K562 (cell line): ENCODE data around the gene CDT1. TPM values are rescaled to one million over a fixed set of nuclear protein-coding genes. Genes with fewer than 3 reads are reported as not detected.

ENCODE experiments used
- ATF4 ChIP-seq: fragments of 450-650 bp; formaldehyde crosslinking; IDR thresholded peaks from 2 replicates; pipeline ENCODE4 v1.4.0; 2022; ENCODE audit warnings: mild to moderate bottlenecking, moderate library complexity
- CAMTA2 ChIP-seq: fragments of 250-450 bp; sonication (Bioruptor Pico); conservative IDR thresholded peaks from 2 replicates; pipeline ENCODE4 v1.5.1; 2022
- CC2D1A ChIP-seq: fragments of 450-650 bp; IDR thresholded peaks from 2 replicates; pipeline ENCODE4 v1.6.1; 2017; ENCODE audit warnings: mild to moderate bottlenecking
- ETV6 ChIP-seq, 3 experiments: fragments of 150-350 bp in 1 of 3; sonication (generic) in 1 of 3; formaldehyde crosslinking in 1 of 3; IDR thresholded peaks; 2 replicates each; pipeline versions ENCODE4 v1.6.1 to v1.8.0; 2014 to 2022; ENCODE audit warnings: borderline replicate concordance in 2 of 3, low read depth in 2 of 3, antibody characterized with exemption in 1 of 3, low read length in 1 of 3, mild to moderate bottlenecking in 1 of 3, missing genetic modification reagents in 1 of 3
- HMGN3 ChIP-seq: IDR thresholded peaks from 2 replicates; pipeline ENCODE4 v1.6.1; 2011; ENCODE audit warnings: borderline replicate concordance, low read depth, mild to moderate bottlenecking, mixed read lengths, low read length; ENCODE audit not compliant: insufficient read length; ENCODE audit errors: extremely low read depth
- HNRNPUL1 ChIP-seq: fragments of 200-400 bp; formaldehyde crosslinking; IDR thresholded peaks from 2 replicates; pipeline ENCODE4 v1.6.1; 2017; ENCODE audit warnings: low read length
- KLF1 ChIP-seq: fragments of 450-650 bp; IDR thresholded peaks from 2 replicates; pipeline ENCODE4 v1.6.1; 2016; ENCODE audit warnings: missing genetic modification characterization, missing compliant biosample characterization
- KLF16 ChIP-seq: IDR thresholded peaks from 2 replicates; pipeline ENCODE4 v1.6.1; 2016; ENCODE audit warnings: antibody characterized with exemption
- MTA3 ChIP-seq: fragments of 450-650 bp; formaldehyde crosslinking; IDR thresholded peaks from 2 replicates; pipeline ENCODE4 v1.6.1; 2017; ENCODE audit warnings: mild to moderate bottlenecking, borderline replicate concordance
- MTF1 ChIP-seq: fragments of 250-450 bp; sonication (Bioruptor Pico); IDR thresholded peaks from 2 replicates; pipeline ENCODE4 v1.9.0; 2021; ENCODE audit warnings: moderate library complexity, mild to moderate bottlenecking, inconsistent platforms, borderline replicate concordance
- MYBL2 ChIP-seq, 2 experiments: fragments of 450-650 bp in 1 of 2; sonication (generic) in 1 of 2; formaldehyde crosslinking in 1 of 2; IDR thresholded peaks; 2 replicates each; pipeline versions ENCODE4 v1.6.1 to v1.8.1; 2017 to 2022; ENCODE audit warnings: borderline replicate concordance in 1 of 2, inconsistent platforms in 1 of 2, low read depth in 1 of 2, mild to moderate bottlenecking in 1 of 2, missing genetic modification reagents in 1 of 2, moderate library complexity in 1 of 2
- NCOR1 ChIP-seq: fragments of 450-650 bp; IDR thresholded peaks from 2 replicates; pipeline ENCODE4 v1.6.1; 2016; ENCODE audit warnings: mild to moderate bottlenecking, moderate library complexity
- POLR2H ChIP-seq: IDR thresholded peaks from 2 replicates; pipeline ENCODE4 v1.6.1; 2016; ENCODE audit warnings: missing genetic modification characterization, low read depth, mild to moderate bottlenecking, control low read depth, missing compliant biosample characterization, moderate library complexity
- PPARD ChIP-seq: fragments of 250-450 bp; sonication (Bioruptor Pico); IDR thresholded peaks from 2 replicates; pipeline ENCODE4 v1.8.0; 2022; ENCODE audit warnings: inconsistent platforms, mild to moderate bottlenecking, moderate library complexity
- PRMT5 ChIP-seq: sonication (generic); formaldehyde crosslinking; IDR thresholded peaks from 2 replicates; pipeline ENCODE4 v1.5.0; 2020; ENCODE audit warnings: missing genetic modification reagents
- PTBP1 ChIP-seq: fragments of 200-400 bp; formaldehyde crosslinking; IDR thresholded peaks from 2 replicates; pipeline ENCODE4 v1.6.1; 2017; ENCODE audit warnings: low read depth, low read length
- RFX5 ChIP-seq: IDR thresholded peaks from 2 replicates; pipeline ENCODE4 v1.6.1; 2011; ENCODE audit warnings: low read depth, mild to moderate bottlenecking, improper control_type of control experiment, low read length
- SPI1 ChIP-seq: IDR thresholded peaks from 2 replicates; pipeline ENCODE4 v1.6.1; 2011; ENCODE audit warnings: low read depth, low read length, control low read depth, borderline replicate concordance
- SRSF9 ChIP-seq: fragments of 200-400 bp; formaldehyde crosslinking; IDR thresholded peaks from 2 replicates; pipeline ENCODE4 v1.6.1; 2017; ENCODE audit warnings: low read depth, low read length, borderline replicate concordance
- TBP ChIP-seq: optimal IDR thresholded peaks from 2 replicates; pipeline ENCODE3; 2011; ENCODE audit warnings: low read depth, low read length, improper control_type of control experiment
- ZC3H11A ChIP-seq: IDR thresholded peaks from 2 replicates; pipeline ENCODE4 v1.6.1; 2012; ENCODE audit warnings: low read depth, low read length, improper control_type of control experiment
- ZC3H4 ChIP-seq: sonication (generic); formaldehyde crosslinking; IDR thresholded peaks from 2 replicates; pipeline ENCODE4 v1.9.0; 2021; ENCODE audit warnings: missing genetic modification reagents, borderline replicate concordance
- ZNF124 ChIP-seq: sonication (generic); formaldehyde crosslinking; IDR thresholded peaks from 2 replicates; pipeline ENCODE4 v1.8.1; 2022; ENCODE audit warnings: missing genetic modification reagents
- ZNF398 ChIP-seq: fragments of 250-450 bp; sonication (Bioruptor Pico); IDR thresholded peaks from 2 replicates; pipeline ENCODE4 v1.8.0; 2021; ENCODE audit warnings: moderate library complexity, mild to moderate bottlenecking, inconsistent platforms
- polyA plus RNA-seq, 8 experiments: library from polyadenylated mRNA; depleted of rRNA in 4 of 8; stranded (reverse) in 5 of 8; unstranded in 3 of 8; fragments of >200 nt; fragmentation: Nextera tagmentation in 2 of 8; fragmentation: Illumina TruSeq in 1 of 8; extraction: Ambion mirVana in 2 of 8; extraction: Trizol in 1 of 8; gene quantifications; 2 replicates each; pipeline versions ENCODE4 v1.2.1 to v1.2.3, GENCODE V29; 2011 to 2014; ENCODE audit warnings: inconsistent platforms in 1 of 8, missing spikeins in 1 of 8
- total RNA-seq, 7 experiments: library from RNA; depleted of rRNA in 6 of 7; stranded (reverse); fragments of >200 nt in 6 of 7; fragmentation: Illumina TruSeq in 2 of 7; extraction: Trizol in 2 of 7; gene quantifications; 2 replicates each; pipeline versions ENCODE4 v1.2.1 to v1.2.3, GENCODE V29; 2011 to 2021; ENCODE audit warnings: low replicate concordance in 1 of 7

CDT1 gene
- total and polyA plus RNA-seq, 9 of the 15 experiments (the other 6 are each of a cell fraction or from before 2014, with no cell fraction given) = 0.92 to 178 (median 14.2) TPM

- TF ChIP-seq HMGN3 = peak; percentile 32
- no peak for TF ChIP-seq TBP
- TF ChIP-seq ZNF124 (CRISPR knock-in tag) = no peak
- no peak for TF ChIP-seq CC2D1A
- no peak for TF ChIP-seq SPI1
- no peak for TF ChIP-seq PTBP1
- no peak for TF ChIP-seq ZC3H11A
- no peak for TF ChIP-seq RFX5
- TF ChIP-seq MTF1 (CRISPR knock-in tag) = no peak
- no peak for TF ChIP-seq MYBL2 (IDR thresholded peaks at IDR 0.05; ENCODE audit: low read depth)
- no peak for TF ChIP-seq MYBL2 (CRISPR knock-in tag; IDR thresholded peaks at IDR 0.05; ENCODE audit: borderline replicate concordance)
- TF ChIP-seq ZC3H4 (CRISPR knock-in tag) = no peak
- TF ChIP-seq ETV6 (IDR thresholded peaks at IDR 0.05; ENCODE audit: borderline replicate concordance in 1 of 2, low read depth in 2 of 2, low read length in 1 of 2) = no peak
- no peak for TF ChIP-seq ETV6 (CRISPR knock-in tag; IDR thresholded peaks at IDR 0.05; ENCODE audit: borderline replicate concordance)
- no peak for TF ChIP-seq SRSF9
- no peak for TF ChIP-seq PPARD (CRISPR knock-in tag)
- TF ChIP-seq ZNF398 (CRISPR knock-in tag) = no peak
- no peak for TF ChIP-seq MTA3
- no peak for TF ChIP-seq HNRNPUL1
- TF ChIP-seq ATF4 = no peak
- no peak for TF ChIP-seq KLF16
- no peak for TF ChIP-seq PRMT5 (CRISPR knock-in tag)
- no peak for TF ChIP-seq CAMTA2
- no peak; the same call in 1 of the 2 replicates for TF ChIP-seq POLR2H (tag)
- TF ChIP-seq NCOR1 = no peak
- TF ChIP-seq KLF1 (tag) = no peak
Measured at GRCh38 chr16:88810912-88811768, 7.6 kb downstream of the CDT1 start (continued).
